SKM-1 (cell line): ENCODE data around the gene VRK2.
A peak's percentile ranks its signal among the peaks of the same experiment; 100 is the strongest.

Source experiments
- DNase-seq: peaks from one replicate; lab custom pipeline; 2025; ENCODE audit not compliant: unreplicated experiment; lab: John Stamatoyannopoulos, UW

The VRK2 gene

GRCh38 chr2:58046585-58047372 lies at the start of gene VRK2:
TSS of gene VRK2 (plus strand) at chr2:58046806. CDS start at chr2:58048832, 2,026 bp downstream.
- peak; percentile 82 for DNase-seq

DNA sequence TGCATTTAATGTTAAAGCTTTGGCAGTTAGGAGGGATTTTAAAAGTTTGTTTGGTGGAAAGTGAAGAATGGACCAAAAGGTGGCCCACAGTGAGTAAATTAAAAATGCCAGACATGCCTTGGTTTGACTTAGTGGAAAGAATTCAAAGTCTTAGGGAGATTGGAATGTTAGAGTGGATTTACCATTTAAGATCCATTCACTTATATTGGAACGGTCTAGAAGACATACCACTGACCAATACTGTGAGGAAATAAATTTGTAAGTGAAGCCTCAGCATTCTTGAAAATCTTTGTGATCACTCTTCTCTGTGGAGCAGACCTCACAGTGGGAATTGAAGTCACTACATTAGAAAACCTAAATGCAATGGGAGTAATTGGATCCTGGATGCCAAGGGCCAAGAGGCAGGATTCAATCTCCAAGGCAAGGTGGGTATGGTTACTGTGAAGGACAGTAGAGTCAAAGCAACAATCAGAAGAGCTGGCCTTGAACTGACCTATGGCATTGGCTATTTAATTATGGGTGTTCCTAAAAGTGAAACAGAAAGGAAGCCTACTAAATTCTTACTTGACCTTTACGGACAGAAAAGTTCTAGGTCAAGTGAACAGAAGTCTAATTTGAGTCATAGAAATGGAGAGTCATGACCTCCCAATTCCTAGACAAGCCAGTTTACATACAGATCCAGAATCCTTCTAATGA lies 40.2 kb upstream of the VRK2 start:
- no peak for DNase-seq

DNA sequence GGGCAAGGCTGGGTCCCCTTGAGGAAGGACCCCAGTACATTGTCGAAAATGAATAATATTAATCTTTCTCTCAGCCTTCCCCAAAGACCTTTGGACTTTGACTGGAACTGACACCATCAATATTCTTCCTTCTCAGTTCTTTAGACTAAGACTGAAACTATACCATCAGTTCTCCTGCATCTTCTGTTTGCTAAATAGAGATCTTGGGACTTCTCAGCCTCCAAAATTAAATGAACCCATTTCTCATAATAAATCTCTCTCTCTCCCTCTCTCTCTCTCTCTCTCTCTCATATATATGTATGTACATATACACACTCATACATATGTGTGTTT lies 39.7 kb upstream of the VRK2 start:
- no peak for DNase-seq

- no peak for DNase-seq
These were observed 36.0 kb upstream of the VRK2 start for GRCh38 chr2:58010599-58010998.

- DNase-seq: no peak
These were observed 27.4 kb upstream of the VRK2 start for GRCh38 chr2:58019229-58019628.

DNA sequence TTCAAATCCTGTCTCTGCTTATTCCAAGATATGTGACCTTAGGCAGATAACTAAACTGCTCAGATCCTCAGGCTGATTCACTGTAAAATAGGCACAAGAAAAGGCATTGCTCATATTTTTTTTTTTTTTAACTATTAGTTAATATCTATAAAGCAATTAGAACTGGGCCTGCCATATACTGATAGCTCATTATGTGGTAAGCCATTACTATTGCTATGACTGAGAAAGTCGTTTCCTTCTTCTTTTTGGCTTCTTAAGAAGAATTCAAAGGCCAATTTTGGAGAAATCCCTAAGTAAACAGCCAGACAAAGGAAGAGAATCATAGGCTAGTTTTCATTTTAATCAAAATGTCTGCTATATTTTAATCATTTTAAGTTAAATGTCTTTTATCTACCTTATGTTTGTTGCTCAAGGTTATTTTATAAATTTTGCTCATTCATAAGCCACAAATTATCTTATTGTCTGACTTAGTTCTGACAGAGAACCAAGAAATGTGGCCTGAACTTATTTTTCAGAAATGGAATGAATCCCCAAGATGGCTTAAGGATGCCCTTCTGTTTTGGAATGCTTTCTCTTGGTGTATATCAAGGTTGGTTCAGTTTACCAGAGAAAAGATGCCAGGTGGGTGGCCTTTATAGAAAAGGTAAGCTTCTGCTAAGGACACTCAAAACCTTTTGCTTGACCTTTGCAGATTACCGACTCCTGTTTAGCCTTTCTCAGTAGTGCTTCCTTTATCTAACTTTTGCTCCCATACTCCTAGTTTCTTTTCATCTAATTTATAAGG lies 21.3 kb upstream of the VRK2 start:
- DNase-seq: no peak

DNA sequence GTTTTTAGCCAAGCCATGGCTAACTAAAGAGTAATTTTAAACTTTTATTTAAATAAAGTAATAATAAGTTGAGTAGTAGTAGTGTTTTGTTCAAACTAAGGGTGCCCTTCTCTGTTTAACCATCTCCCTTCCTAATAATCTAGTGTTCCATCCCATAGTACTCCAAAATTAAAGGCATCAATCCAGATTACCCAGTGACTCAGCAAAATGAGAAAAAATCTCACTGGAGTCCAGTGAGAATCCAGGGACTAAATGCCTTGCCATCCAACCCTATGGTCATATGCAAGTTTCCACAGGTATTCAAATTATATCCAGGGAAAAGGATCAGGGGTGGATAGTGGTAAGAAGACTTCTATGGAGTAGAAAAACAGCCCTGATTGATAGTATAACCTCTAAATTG lies 19.6 kb upstream of the VRK2 start:
- no peak for DNase-seq

GRCh38 chr2:58030771-58031170 lies 15.8 kb upstream of the VRK2 start:
- no peak for DNase-seq

DNA sequence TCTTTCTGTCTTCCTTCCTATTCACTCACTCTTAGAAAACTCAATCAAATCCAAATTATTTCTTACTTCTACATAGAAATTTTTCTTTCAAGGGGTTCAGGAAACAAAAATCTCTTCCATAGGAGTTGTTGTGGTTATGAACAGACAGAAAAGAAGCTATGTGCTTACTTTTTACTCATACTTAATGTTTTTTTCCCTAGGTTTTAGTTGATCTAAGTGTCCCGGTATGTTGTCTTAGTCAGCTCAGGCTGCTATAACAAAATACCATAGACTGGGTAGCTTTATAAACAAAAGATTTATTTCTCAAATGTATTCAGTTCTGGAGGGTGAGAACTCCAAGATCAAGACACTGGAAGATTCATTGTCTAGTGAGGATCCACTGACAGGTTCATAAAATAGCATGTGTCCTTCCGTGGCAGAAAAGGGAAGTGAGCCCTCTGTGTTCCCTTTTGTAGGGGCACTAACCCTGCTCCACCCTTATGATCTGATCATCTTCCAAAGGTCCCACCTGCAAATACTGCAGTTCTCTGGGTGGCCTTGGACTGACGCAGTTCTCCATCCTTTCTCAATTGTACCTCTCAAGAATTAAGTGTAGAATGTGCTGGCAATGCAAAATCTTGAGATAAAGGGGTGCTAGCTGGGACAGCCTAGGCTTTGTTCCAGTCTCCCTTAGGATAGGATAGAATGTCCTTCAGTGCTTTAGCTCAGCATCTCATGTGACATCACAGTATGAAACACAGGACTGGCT lies 14.4 kb upstream of the VRK2 start:
- DNase-seq: peak; percentile 30

DNA sequence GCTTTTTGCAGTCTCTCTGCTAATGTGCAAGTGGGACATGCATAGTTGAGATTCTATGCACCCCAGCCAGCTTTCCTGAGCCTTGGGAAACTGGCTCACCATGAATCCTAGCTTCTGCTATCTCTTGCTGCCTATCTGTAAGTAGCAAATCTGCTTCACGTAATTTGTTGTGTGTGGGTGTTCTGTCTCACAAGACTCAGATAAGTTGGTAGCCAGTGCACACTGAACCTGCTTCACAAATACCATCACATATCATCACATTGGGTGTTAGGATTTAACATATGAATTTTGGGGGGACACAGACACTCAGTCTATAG lies 13.9 kb upstream of the VRK2 start:
- DNase-seq: no peak

DNA sequence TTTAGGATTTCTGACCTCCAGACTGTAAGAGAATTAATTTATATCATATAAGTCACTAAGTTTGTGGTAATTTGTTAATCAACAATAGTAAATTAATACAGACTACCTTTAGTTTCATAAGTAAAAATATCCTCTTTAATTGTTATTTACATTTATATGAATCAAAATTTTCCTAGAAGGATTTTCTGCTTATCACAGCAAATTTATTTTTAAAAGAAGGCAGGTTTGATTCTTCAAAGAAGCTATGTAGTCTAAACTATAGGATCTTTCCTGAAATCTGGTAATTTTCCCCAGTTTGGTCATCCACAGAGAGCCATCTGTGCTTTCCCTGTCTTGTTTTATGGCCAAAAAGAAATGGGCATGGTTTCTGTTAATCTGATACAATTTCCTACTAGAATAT lies 13.1 kb upstream of the VRK2 start:
- no peak for DNase-seq

DNA sequence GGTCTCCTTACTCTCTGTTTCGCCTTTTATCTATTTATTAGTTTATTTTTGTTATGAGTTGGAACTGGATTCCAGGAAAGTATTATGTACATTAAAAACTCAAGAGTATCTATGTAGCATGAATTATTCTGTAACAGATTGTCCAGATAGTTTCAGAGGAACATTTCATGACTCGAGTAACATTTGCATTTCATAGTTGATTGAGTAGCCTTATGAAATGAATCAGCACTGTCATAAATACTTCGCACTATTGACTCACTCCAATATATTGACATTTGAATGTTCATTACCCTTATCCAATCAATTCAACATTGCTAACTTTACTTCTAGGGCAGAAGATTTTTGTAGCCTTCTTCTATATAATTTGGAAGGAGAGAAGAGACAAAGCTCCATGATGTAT lies 11.3 kb upstream of the VRK2 start:
- DNase-seq: no peak

DNA sequence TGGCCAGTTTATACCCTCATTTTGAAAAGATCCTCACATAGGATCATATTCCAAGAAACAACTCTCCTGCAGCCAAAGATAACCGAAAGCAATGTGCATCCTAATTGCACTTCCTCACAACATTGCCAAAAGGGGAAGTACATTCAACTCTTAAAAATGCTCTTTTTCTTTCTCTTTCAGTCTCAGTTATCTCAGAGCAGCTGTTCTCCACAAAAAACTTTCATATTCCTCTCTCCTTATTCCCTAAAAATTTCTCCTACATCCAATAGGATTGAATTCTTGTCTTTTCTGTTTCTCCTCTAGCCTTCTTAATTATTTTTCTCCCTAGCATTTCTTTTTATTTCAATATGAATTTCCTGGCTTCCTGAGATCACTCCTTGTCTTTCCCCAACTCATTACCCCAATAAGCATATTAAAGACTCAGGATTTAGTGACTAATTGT lies 7.4 kb upstream of the VRK2 start:
- peak; percentile 56 for DNase-seq

- DNase-seq: no peak
These were observed 4.1 kb upstream of the VRK2 start for GRCh38 chr2:58042486-58042970.

GRCh38 chr2:58044145-58044544 lies 2.5 kb upstream of the VRK2 start:
- no peak for DNase-seq

DNA sequence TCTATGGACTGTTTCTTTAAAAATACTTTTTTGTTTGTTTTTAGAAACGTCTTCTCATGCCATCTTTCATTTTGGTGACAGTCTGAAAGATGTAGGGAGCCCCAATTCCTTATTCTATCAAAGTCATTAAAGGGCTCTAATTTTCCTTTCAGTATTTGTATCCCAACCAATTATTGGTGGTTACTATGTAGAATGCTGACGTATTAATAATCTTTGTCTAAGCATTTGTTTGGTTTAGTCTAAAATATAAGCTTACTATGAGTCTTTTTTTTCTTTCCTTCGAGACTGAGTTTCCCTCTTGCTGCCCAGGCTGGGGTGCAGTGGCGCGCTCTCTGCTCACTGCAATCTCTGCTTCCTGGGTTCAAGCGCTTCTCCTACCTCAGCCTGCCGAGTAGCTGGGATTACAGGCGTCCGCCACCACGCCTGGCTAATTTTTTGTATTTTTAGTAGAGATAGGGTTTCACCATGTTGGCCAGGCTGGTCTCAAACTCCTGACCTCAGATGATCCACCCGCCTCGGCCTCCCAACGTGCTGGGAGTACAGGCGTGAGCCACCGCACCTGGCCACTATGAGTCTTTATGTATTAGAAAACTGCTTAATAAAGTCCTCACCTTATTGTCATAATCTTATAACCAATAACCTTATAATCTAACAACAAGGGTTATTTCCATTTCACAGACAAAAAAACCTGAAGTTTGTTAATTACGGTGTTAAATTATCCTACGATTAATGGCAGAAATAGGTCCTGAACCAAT lies 849 bp upstream of the VRK2 start:
- no peak for DNase-seq

GRCh38 chr2:58046335-58046584 lies 346 bp upstream of the VRK2 start:
- no peak for DNase-seq

DNA sequence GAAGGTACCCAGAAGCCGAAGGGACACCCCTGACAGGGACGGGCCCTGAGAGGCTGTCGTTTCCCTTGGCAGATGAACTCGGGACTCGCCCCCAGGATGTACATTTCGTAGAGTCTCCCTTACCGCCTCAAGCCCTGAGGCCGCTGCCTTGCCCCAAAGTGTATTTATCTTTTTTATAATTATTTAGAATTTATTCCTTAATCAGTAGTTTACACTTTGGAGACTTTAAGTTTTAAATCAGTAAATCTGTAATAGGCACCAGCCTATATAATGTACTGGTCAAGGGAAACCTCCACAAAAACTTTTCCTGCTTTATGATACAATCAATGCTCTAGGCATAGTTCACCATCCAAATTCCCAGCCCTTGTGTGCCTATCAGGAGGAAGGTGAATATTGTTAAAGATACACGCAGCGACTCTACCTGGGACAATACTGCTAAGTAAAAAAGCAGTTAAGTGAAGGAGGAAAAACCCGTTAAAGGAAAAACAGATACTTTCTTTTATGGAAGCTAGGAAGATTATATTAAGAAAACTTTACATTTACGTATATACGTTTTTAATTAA lies 848 bp downstream of the VRK2 start:
- no peak for DNase-seq

- DNase-seq: no peak
These were observed 1.4 kb downstream of the VRK2 start for GRCh38 chr2:58047961-58048360.

GRCh38 chr2:58051445-58051844 lies 4.8 kb downstream of the VRK2 start:
- DNase-seq: no peak
